ENCODE measurements around the gene BTBD7.

The BTBD7 gene

DNA sequence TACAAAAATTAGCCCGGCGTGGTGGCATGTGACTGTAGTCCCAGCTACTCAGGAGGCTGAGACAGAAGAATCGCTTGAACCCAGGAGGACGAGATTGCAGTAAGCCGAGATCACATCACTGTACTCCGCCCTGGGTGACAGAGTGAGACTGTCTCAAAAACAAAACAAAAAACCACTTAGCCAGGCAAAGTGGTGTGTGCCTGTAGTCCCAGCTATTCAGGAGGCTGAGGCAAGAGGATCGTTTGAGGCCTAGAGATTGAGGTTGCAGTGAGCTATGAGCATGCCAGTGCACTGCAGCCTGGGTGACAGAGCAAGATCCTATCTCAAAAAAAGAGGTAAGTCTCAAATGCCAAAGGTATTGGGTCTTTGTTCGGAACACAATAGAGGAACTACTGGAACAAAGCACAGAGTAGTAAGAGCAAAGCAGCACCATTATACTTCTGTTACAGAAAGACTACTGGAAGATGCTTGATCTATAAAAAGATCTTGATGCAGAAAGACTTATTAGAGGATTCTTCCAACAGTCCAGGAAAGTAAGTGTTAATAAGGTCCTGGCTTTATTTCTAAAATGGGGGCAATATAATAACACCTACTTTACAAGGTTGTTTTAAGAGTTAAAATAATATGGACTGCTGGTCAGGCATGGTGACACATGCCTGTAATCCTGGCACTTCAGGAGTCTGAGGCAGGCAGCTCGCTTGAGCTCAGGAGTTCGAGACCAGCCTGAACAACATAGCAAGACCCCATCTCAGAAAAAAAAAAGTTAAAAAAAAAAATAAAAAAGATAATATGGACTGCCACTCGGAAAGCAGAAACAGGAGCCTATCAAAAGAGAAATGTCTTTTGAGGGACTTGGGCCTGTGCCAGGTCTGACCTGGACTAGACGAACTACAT, 29.9 kb downstream of the BTBD7 start:
- no peak for DNase-seq

DNA sequence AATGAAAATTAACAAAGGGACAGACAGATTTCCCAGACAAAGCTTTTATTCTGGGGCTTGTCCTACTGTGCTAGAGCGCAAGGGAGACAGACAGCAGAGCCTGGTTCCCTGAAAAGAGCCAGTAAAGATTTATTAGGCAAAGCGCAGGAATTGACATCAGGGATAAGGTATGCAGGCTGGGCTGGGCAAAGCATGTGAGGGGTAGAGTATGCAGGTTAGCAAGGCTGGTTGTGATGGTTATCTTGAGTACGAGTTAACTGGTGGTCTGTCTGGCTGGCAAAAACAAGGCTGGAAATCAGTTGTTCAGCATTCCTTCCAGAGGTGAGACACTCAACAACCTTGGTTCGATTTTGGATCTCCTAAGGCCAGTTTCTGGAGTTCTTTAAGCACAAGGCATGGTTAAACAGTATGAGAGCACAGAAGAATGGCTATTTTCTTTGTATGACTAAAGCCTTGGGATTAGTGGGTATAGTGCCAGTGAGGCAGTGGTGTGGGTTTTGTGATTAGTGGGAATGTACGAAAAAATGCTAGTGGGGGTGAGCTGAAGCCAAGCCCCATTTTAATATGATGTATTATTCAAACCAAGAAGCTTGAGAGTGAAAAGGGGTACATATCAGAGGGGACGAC, 30.9 kb downstream of the BTBD7 start:
- no peak for DNase-seq

DNA sequence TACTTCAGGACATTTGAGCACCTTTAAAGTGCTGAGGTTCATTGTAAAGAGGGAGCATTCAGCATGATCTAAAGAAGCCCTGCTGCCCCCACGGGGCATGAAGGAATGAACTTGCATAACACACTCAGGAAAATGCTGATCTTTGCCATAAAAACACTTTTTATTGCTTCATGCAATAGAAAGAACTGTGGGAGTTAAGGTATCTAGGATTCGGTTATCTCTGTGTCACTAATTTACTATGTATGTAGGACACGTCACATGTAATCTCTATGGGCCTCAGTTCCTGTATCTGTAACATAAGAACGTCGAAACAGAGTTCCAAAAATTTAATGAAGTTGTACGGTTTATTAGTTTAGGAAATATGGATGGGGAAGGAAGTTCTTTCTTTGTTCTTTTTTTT, 33.0 kb downstream of the BTBD7 start:
- no peak for DNase-seq

DNA sequence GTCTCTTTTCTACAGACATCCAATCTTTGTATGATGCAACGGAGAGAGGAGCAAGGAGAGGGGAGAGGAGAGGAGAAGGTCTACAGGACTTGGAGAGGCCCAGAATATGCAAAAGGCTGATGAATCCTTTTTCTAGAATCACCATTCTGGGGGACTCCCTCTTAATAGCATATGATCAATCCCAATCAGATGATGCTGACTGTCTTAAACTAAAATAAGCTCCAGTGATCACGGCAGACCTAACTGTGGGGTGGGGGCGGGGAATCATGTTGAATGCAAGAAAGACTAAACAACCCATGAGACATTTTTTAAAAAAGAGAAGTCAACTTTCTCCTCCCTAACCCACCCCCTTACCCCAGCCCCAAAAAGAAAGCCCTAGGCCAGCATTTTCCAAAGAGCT, 33.4 kb downstream of the BTBD7 start:
- no peak for DNase-seq

DNA sequence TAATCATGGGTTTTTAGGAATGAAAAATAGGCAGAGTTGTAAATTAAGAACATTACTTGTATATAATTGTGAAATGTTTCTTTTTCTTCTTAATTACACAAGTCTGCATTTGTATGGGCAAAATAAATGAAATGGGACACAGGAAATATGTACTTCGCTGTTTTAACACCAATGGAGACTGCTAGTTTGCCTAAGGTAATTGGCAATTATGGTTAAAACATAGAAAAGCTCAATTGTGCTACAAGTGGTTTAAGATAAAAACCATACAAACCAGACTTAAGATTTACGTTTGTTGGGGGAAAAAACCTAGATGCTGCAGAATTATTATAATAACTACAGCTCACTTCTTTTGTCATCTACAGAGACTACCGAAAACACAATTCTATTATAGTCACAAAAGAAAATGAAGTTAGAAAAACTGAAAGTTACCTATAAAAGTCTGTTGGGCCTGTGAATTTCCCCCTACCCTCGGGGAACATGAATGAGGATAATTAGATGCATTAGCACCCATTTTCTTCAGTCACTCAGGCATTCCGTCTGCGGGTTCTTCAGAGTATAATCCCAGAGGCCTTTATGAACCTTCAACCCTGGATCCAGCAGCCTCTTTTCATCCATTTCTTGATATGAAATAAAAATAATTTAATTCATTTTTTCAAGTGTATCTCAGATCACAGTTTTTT, 37.2 kb downstream of the BTBD7 start:
- no peak for DNase-seq

DNA sequence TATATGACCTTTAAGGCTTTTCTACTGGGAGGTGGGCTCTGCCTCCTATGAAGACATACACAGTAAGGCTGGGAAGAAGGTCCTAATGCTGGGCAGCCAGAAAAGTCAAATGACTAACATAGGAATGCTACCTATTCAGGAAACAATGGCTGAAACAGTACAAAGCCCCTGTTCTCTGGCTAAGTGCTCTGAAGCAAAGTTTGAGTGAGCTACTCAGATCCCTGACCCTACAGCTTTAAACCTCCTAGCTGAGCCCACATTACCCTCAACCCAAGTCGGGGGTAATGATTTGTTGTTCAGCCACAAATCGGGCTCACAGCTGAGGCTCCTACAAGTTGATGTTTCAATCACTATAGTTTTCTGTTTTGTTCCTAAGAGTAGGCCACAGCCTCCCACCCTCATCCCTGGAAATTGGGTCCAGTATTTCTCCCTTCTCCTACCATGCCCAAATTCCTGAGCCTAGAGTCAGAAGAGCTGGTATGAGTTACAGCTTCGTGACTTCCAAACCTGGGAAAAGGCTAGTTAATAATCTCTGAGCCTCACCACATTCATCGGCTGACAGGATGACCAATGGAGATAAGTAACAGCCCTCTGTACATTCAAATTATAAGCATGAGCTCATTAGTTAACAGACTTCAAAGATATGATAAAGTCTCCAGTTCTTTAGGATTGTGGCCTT, 46.5 kb downstream of the BTBD7 start:
- no peak for DNase-seq

DNA sequence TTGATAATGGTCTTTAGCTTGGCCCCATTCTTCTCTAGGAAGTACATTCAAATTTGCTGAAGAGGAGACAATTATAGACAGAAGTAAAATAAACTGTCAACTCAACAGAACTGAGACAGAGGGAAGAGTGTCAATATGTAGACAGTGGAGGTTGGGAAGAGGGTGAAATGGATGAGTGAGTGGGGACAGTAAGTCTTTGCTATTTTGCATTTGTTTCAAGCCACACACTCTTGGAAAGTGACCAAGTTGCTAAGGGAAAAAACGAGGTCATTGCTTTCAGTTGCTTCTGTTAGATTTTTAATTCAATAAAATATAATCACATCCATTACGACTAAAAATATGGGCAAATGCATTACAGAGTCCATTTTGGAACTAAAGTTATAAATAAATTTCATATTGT, 47.8 kb downstream of the BTBD7 start:
- no peak for DNase-seq

DNA sequence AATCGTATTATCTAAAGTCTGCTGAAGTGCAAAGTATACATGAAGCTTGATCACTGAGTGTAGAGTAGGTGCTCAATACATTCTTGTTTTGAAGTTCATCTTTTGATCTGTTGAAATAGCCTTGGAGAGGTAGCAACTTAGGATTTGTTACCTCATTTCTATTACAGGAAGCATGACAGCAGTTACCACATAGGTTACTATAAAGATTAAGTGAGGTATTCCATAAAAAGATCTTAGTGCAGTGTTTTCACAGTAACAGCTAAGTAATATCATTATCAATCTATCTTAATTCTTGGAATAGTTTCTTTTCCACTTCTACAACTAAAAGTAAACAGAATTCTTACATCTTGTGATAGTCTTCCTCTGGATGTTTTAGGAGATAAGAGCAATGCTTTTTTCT, 50.9 kb downstream of the BTBD7 start:
- no peak for DNase-seq

DNA sequence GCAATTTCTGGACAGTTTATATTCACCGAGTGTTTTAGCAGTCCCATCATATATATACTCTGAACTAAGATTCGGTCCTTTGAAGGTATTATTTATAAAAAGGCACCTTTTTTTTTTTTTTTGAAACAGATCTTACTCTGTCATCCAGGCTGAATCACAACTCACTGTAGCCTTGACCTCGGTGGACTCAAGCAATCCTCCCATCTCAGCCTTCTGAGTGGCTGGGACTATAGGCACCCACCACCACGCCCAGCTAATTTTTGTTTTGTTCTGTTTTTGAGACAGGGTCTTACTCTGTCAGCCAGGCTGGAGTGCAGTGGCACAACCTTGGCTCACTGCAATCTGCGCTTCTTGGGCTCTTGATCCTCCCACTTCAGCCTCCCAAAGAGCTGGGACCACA, 52.1 kb downstream of the BTBD7 start:
- DNase-seq = no peak

DNA sequence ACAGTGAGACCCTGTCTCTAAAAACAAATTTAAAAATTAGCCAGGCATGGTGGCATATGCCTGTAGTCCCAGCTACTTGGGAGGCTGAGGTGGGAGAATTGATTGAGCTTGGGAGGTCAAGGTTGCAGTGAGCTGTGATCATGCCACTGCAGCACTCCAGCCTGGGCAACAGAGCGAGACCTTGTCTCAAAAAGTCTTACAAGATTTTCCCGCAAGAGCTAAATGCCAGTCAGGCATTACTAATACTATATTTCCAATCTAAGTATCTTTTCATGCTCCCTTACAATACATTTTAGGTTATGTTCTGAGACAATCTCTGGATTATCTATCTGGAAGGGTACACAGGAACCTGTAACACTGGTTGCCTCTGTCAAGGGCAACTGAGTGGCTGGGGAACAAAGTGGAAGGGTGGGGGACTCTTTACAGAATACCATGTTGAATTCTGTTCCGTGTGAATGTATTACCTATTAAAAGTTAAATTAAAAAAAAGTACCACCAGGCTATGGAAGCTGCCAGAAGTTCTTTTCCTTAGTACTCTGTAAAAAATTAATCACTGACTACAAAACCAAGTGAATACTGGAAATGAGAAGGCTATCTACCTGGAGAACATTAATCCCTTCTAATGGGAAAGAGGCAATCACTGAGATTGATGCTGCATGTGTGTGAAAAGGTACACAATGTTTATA, 56.7 kb downstream of the BTBD7 start:
- no peak for DNase-seq

DNA sequence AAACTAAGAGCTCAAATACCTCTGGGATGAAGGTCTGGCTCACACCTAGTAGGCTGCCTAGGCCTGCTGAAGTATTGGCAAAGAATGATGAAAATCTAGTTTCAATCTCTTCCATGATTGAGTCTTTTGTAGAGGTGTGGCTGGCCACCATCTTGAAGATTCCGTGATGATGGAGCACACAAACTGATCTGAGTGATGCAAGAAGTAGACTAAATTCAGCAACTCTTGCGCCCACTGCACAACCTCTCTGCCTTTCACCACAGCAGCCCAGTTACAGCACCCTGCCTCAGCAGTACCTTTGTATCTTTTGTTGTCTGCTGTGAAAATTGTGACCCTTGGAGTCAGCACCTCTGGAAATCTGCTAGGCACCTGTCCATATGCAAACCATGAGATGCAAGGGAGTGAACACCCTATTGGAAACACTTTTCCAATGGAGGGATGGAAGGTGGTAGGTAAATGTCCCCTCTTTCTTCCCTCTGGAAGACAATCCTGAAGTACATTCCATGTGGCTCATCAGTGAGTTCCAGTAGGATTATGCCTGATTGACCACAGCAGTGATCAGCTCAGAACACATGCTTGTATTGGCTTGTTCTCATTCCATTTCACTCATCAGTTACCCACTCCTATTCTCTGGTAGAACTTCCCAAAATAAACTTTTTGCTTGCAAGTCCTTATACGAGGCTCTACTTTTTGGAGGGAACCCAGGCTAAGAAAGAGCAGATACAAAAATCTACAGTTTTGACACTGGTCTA, 58.6 kb downstream of the BTBD7 start:
- no peak for DNase-seq

DNA sequence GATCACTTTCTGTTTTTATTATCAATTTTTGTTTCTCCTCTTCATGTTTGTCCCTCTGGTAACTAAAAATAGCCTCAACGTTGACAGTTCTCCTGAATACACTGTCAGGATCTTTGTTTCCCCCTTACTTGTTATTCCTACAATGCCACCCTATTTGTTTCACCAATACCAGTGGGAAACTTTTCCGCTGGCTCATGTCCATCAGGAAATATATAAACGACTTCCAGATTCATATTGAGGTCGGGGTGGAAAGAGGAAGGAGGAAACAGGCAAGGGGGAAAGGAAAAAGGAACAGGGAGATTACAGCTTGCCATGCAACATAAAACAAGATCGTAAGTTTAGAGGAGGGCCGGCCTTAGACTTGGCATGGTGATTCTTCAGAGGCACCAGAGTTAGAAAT, 61.7 kb downstream of the BTBD7 start:
- no peak for DNase-seq

DNA sequence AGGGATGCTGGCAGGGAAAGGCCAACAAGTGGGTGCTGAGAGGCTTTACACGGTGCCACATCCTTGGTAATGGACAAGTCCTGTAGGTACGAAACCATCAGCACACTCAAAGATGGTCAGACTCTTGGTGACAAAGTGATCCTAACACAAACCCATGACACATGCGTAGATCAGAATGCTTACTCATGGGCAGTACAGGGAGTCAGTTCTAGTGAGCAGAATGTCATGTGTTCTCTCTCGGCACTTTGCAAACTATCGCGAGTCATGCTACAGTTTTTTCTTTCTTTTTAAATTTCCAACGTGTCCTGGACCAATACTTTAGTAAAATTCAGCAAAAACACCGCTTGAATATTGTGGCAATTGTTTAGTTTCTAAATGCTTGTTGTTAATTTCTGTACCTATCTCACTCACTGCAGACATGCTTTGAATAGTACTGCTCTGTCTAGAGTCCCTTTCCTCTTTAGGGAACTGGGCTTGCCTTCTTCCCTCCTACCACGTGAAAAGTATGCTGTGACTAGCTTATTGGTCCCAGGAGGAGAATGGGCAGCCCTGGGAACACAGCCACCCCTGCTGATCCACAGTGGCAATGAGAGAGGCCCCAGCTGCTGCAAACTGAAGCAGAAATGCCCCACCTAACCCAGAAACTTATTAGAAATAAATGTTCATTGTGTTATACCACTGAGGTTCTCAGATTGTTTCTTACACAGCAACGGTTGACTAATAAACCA, 63.3 kb downstream of the BTBD7 start:
- no peak for DNase-seq

DNA sequence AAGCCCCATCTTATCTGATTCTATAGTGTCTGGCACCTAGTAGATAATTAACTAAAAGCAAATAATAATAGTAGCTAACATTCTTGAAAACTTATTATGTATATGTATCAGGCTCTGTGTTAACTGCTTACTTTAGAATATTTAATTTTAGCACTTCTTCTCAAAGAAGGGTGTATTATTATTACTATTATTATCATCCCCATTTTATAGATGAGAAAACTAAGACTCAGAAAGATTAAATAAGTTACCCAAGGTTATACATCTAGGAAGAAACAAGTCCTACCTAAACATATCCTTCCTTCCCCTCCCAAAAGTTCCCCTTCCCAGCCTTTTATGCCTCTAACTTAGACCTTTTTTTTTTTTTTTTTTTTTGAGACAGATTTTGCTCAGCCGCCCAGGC, 64.4 kb downstream of the BTBD7 start:
- no peak for DNase-seq

DNA sequence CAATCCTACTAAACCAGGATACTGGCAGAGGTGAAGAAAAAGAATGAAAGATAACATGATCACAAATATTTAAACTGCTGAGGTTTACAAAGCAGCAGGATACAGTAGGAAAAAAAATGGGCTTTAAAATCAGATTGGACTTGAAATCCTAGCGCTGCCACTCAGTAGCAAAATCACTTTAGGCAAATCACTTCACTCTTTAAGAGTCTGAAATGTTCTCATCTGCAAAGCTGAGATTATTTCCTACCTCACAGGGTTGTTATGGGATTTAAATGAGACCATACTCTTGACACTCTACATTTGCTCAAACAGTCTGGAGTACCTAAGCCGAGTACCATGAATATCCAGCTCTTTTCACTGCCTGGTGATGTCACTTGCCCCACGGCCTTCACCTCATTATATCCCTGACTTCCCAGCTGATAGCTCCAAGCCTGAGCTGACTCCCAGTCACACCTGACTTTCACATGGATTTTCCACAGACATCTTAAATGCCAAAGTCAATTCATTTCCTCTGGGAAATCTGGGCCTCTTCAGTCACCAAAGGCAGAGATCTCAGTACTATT, 65.6 kb downstream of the BTBD7 start:
- no peak for DNase-seq

DNA sequence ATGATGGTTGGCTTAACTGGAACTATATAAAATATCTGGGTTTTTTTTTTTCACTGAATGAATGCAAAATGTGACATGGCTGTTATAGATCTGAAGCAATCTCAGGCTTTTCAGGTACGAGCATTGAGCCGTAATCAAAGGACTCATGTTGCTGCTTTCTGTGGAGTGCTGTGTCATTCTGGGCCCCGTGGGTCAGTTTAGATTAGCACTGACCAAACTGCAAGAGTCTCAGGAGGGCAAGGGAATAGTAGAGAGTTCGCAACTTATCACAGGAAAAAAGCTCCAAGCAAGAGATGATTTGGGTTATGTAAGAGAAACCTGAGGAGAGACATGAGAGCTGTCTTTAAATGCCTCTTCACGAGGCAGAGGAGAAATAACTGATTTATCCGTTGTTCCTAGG, 66.7 kb downstream of the BTBD7 start:
- no peak for DNase-seq

DNA sequence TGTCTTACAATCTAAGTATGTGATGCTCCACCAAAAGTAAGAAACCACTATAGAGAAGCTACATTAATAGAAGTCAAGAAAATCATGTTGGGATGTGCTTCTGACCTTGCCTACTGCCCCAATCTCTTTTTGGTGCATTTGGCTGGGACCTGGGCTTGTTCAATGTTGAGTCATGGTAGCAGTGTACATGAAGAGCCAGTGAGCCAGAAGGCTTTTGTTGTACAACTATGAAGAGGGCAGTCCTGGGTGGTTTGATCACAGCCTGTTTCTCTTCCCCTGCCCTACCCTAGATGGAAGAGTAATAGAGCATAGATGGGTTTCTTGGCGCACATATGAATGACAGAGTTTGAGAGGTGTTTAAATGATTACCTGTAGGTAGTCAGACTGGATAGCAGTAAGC, 69.4 kb downstream of the BTBD7 start:
- no peak for DNase-seq

DNA sequence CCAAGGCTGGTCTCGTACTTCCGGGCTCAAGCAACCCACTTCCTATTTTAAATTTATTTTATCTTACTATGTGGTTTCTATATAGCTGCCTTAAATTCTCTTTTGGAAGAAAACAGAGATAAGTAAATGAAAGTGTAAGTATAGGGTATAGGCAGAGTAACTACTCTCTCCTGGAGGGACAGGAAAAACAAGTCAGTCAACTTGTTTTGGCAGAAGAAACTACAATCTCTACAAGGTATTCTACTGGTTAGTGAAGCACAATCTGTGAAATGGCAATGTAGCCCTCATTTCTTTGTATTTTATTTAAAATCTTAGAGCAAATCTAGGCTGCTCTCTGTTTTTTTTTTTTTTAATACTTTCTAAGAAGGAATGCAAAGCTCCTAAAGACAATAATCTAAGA, 70.4 kb downstream of the BTBD7 start:
- no peak for DNase-seq

DNA sequence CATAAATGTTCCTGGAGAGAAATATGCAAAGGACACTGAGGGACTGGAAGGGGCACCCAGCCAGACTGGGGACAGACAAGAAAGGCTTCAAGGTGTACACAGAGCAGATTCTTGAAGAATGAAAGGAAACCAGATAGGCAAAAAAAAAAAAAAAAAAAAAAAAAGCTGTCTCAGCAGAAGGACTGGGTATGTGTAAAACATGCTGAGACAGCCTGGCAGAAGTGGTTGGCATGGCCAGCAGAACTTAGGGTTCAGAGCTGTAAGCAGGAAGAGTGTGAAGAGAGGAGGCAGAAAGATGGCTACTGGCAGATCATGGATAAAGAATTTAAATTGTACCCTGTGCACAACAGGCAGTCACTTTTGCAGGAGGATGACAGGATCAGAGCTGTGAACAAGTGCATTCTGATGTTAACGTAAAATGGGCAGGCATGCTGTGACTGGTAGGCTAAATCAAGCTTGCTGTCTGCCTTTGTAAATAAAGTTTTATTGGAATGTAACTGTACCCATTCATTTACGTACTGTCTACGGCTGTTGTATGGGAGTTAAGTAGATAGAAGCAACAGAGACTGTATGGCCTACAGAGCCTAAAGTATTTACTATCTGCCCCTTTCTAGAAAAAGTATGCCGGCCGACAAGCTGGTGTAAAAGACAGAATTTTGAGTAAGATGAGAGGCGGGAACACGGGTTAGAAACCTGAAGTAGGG, 83.6 kb downstream of the BTBD7 start:
- no peak for DNase-seq

DNA sequence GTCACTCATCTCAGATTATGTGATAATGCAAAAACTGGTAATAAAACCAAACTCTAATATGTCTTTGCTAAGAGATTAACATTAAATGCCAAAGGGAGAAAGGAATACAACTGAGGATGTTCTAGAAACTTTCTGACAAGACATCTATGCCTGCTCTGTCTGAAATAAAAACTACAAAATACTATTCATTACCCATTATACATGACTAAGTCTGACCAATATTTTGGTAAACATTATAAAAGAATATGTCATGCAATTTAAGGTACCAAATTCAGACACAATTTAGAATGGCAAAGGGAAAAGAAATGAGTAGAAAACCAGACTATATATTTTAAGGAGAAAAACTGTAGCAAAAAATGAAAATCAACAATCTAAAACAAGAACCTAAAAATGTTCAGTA, 86.3 kb downstream of the BTBD7 start:
- DNase-seq = no peak

All from activated T-cell treated with anti-CD3 and anti-CD28 coated beads for 4 hours (primary cell).